ENCODE results near the gene COL21A1.

- TF ChIP-seq CTCF (IDR thresholded peaks at IDR 0.05) (no peak), POLR2A (IDR thresholded peaks at IDR 0.05) (no peak)
Observed at GRCh38 chr6:56040223-56040622, 207.2 kb downstream of the COL21A1 start.
